LNCAP (cell line): ENCODE measurements around the gene CCDC127.

ENCODE experiments used
- TF ChIP-seq, protein P1 (sequence below): fragments of 450-650 bp; IDR thresholded peaks from 2 replicates; pipeline ENCODE4 v1.5.1; 2017; ENCODE audit warnings: mild to moderate bottlenecking

Gene CCDC127

DNA sequence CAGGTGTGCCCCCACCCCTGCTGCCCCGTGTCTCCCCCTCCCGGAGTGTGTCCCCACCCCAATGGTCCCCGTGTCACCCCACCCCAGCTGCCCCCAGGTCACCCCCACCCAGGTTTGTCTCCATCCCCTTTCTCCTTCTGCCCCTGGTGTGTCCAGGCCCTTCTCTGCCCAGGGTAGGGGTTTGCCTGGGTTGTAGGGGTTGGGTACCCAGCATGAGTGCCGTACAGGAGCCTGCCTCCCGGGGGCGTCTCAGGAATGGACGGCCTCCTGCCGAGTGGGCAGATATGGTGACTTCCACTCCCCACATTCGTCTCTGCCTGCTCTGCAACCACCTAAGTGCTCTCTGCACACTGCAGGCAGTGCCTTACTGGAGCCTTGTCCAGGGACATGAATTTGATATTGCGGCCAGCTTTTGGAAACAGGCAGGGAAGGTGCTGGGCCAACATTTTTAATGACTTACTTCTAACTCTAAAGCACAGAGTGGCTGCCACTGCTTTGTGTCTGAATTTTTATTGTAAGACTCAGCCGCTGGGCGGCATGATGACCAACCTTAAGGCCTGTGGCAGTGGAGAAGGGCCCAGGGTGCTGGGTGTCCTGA lies 20.0 kb downstream of the CCDC127 start:
- TF ChIP-seq, protein P1, sequence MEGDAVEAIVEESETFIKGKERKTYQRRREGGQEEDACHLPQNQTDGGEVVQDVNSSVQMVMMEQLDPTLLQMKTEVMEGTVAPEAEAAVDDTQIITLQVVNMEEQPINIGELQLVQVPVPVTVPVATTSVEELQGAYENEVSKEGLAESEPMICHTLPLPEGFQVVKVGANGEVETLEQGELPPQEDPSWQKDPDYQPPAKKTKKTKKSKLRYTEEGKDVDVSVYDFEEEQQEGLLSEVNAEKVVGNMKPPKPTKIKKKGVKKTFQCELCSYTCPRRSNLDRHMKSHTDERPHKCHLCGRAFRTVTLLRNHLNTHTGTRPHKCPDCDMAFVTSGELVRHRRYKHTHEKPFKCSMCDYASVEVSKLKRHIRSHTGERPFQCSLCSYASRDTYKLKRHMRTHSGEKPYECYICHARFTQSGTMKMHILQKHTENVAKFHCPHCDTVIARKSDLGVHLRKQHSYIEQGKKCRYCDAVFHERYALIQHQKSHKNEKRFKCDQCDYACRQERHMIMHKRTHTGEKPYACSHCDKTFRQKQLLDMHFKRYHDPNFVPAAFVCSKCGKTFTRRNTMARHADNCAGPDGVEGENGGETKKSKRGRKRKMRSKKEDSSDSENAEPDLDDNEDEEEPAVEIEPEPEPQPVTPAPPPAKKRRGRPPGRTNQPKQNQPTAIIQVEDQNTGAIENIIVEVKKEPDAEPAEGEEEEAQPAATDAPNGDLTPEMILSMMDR = no peak

DNA sequence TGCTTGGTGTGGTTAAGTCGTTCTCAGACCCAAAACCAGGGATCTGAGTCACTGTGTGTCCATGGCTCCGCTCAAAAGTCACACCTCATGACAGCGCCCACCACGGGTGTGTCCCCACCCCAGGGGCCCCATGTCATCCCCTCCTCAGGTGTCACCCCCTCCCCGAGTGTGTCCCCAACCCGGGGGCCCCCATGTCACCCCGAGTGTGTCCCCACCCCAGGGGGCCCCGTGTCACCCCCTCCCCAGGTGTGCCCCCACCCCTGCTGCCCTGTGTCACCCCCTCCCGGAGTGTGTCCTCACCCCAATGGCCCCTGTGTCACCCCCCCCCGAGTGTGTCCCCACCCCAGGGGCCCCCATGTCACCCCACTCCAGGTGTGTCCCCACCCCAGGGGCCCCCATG lies 21.6 kb downstream of the CCDC127 start:
- TF ChIP-seq, protein P1 = no peak

DNA sequence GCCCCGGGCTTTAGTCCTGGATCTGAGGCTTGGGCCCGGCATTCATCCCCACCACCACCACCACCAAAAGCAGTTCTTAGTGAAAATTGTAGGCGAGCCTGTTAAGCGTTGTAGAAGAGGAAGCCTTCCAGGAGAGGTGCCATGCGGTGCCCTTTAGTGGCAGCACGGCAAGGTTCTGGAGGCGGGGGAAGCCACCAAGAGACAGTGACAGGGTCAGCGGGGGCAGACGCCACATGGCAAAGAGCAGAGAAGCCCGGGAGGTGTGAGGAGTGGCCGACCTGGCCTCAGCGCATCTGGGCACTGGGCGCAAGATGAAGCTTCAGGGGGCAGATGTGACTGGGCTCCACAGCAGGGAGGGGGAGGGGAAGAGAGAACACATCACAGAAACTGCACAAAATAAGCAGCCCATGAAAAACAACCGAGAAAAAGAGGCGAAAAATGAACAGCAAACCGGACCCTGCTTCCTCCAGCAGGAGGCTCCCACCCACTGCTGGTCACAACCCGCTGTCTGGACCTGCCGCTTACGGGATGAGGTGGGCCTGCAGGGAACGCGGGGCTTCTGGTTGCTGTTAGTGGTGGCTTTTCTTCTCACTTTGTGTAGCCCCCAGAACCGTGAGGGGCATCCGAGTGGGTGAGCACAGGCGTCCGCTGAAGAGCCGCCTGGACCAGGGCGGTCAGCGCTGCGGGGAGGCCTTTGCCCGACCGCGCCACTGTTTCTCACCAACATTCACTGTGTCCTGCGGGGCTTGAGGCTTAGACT lies 22.4 kb downstream of the CCDC127 start:
- TF ChIP-seq, protein P1 = no peak

DNA sequence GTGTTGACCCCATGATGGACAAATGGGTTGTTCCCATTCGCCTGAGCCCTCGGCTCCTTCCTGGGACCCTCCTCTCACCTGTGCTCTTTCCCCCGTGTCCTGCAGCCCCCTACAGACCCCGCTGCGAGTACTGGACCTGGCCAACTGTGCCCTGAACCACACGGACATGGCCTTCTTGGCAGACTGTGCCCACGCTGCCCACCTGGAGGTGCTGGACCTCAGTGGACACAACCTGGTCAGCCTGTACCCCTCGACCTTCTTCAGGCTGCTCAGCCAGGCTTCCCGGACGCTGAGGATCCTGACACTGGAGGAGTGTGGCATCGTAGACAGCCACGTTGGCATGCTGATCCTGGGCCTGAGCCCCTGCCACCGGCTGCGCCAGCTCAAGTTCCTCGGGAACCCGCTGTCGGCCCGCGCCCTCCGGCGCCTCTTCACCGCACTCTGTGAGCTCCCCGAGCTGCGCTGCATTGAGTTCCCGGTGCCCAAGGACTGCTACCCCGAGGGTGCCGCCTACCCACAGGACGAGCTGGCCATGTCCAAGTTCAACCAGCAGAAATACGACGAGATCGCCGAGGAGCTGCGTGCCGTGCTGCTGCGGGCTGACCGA lies 23.2 kb downstream of the CCDC127 start:
- TF ChIP-seq, protein P1 = no peak

DNA sequence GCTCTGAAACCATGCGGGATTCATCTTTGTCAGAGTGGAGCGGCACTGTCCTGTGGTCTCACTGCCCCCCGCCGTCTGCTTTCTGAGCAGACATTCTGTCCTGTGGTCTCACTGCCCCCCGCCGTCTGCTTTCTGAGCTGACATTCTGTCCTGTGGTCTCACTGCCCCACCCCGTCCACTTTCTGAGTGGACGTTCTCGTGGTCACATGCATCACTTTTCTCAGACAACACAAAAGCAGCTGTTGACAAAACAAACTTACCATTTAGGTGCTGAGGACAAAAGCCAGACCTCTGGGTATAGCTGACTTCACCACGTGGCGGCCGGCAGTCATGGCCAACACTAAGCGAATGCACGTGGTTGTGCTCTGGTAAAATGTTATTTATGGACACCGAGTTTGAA lies 23.9 kb downstream of the CCDC127 start:
- TF ChIP-seq, protein P1 = no peak

DNA sequence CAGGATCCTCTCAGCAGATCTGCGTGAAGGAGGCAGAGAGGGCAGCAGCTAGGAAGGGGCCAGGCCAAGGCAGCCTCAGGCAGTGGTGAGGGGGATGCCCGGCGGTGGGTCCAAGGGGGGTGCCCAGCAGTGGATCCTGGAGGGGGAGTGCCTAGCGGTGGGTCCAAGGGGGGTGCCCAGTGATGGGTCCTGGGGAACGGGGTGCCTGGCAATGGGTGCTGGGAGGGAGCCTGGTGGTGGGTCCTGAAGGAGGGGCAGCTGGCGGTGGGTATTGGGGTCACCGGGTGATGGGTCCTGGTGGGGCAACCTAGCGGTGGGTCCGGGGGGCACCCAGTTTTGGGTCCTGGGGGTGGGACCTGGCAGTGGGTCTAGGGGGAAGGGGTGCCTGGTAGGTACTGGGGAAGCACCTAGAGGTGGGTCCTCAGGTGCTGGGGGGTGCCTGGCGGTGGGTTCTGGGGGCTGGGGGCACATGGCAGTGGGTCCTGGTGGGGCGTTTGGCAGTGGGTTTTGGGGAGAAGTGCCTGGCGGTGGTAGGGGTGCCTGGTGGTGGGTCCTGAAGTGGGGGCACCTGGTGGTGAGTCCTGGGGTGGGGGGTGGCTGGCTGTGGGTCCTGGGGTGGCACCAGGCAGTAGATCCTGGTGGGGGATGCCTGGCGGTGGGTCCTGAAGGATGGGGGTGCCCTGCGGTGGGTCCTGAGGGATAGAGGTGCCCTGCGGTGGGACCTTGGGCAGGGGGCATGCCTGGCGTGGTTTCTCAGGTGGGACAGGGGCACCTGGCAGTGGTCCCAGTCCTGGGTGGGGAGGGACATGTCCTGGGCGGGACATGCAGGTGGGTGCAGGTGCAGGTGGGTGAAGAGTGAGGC lies 24.8 kb downstream of the CCDC127 start:
- TF ChIP-seq, protein P1 = no peak

DNA sequence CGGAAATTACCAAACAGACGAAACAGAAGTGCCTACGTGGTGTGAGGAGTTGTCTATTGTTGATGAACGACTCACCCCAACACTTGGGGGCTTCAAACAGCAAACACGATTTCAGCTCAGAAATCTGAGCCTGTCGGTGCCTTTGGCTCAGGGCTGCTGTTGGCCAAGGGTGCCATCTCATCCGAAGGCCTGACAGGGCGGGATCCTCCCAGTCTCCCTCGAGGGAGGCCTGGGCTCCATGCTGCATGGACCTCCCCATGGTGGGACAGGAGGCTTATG lies 25.3 kb downstream of the CCDC127 start:
- TF ChIP-seq, protein P1 = no peak
